Mesothelial cell of epicardium (in vitro differentiated cells): ENCODE data around the gene HCN2. TPM values are rescaled to one million over a fixed set of nuclear protein-coding genes. Genes with fewer than 3 reads are reported as not detected.

Source experiments
- DNase-seq, 2 experiments: peaks; one replicate each; pipeline ENCODE4 v3.0.0; 2021; ENCODE audit warnings: low spot score in 2 of 2; ENCODE audit not compliant: unreplicated experiment in 2 of 2
- H3K27ac Mint-ChIP-seq: 2 replicates; pipeline ENCODE4 v1.8.0; 2021; ENCODE audit warnings: mixed read lengths
- H3K27me3 Mint-ChIP-seq: 2 replicates; pipeline ENCODE4 v1.8.0; 2021; ENCODE audit warnings: low read depth, mixed read lengths
- H3K36me3 Mint-ChIP-seq: 2 replicates; pipeline ENCODE4 v1.8.0; 2021; ENCODE audit warnings: mixed read lengths
- H3K4me1 Mint-ChIP-seq: 2 replicates; pipeline ENCODE4 v1.8.0; 2021; ENCODE audit warnings: mixed read lengths
- H3K4me3 Mint-ChIP-seq: 2 replicates; pipeline ENCODE4 v1.8.0; 2021; ENCODE audit warnings: mild to moderate bottlenecking, moderate library complexity, mixed read lengths
- H3K9me3 Mint-ChIP-seq: 2 replicates; pipeline ENCODE4 v1.8.0; 2021; ENCODE audit warnings: mixed read lengths
- CTCF ChIP-seq: fragments of 200-600 bp; sonication (generic); IDR thresholded peaks from one replicate; pipeline ENCODE4 v1.5.0; 2021; ENCODE audit warnings: antibody characterized with exemption; ENCODE audit not compliant: unreplicated experiment
- total RNA-seq: library from RNA; stranded (reverse); gene quantifications from 3 replicates; pipeline ENCODE4 v1.2.1, GENCODE V29; 2021

Gene HCN2
- total RNA-seq, 1 donor from 2014 or later: 1.5 TPM

- no peaks in the 10 kb centered on the region for H3K4me1 Mint-ChIP-seq
- peaks cover 2% of the 10 kb centered on the region for H3K36me3 Mint-ChIP-seq
- no peak overlapping the region for H3K4me3 Mint-ChIP-seq
- no peaks in the 10 kb centered on the region for H3K27me3 Mint-ChIP-seq
- H3K27ac Mint-ChIP-seq: no peak overlapping the region
- no peak for TF ChIP-seq CTCF
- no peaks in the 10 kb centered on the region for H3K9me3 Mint-ChIP-seq
- DNase-seq: no peak
Measured at GRCh38 chr19:652467-653389, 63.0 kb downstream of the HCN2 start.

- no peak for TF ChIP-seq CTCF
- no peaks in the 10 kb centered on the region for H3K9me3 Mint-ChIP-seq
Measured at GRCh38 chr19:653425-653824, 63.7 kb downstream of the HCN2 start.

GRCh38 chr19:655691-656090 is 66.0 kb downstream of the HCN2 start:
- H3K36me3 Mint-ChIP-seq: no peaks in the 10 kb centered on the region
- H3K9me3 Mint-ChIP-seq: no peaks in the 10 kb centered on the region
- no peak overlapping the region for H3K27ac Mint-ChIP-seq
- no peak overlapping the region for H3K4me3 Mint-ChIP-seq
- H3K4me1 Mint-ChIP-seq: peaks cover 6% of the 10 kb centered on the region
- DNase-seq: no peak
- no peak for TF ChIP-seq CTCF
- H3K27me3 Mint-ChIP-seq: no peaks in the 10 kb centered on the region

More at GRCh38 chr19:653425-653824, 63.7 kb downstream of the HCN2 start:
- H3K27ac Mint-ChIP-seq: no peak overlapping the region
- no peaks in the 10 kb centered on the region for H3K4me1 Mint-ChIP-seq
- H3K36me3 Mint-ChIP-seq: no peaks in the 10 kb centered on the region
- H3K27me3 Mint-ChIP-seq: no peaks in the 10 kb centered on the region
- no peak for DNase-seq
- no peak overlapping the region for H3K4me3 Mint-ChIP-seq

- no peak overlapping the region for H3K27ac Mint-ChIP-seq
- no peak overlapping the region for H3K4me3 Mint-ChIP-seq
- no peaks in the 10 kb centered on the region for H3K27me3 Mint-ChIP-seq
- H3K4me1 Mint-ChIP-seq: peaks cover 18% of the 10 kb centered on the region
- H3K9me3 Mint-ChIP-seq: no peaks in the 10 kb centered on the region
- TF ChIP-seq CTCF: no peak
- DNase-seq: no peak
- H3K36me3 Mint-ChIP-seq: no peaks in the 10 kb centered on the region
Measured at GRCh38 chr19:656751-657559, 67.3 kb downstream of the HCN2 start.

- no peaks in the 10 kb centered on the region for H3K27me3 Mint-ChIP-seq
- no peak overlapping the region for H3K27ac Mint-ChIP-seq
- DNase-seq: no peak
- TF ChIP-seq CTCF: no peak
- H3K4me1 Mint-ChIP-seq: peaks cover 20% of the 10 kb centered on the region
- H3K36me3 Mint-ChIP-seq: no peaks in the 10 kb centered on the region
- H3K9me3 Mint-ChIP-seq: no peaks in the 10 kb centered on the region
- H3K4me3 Mint-ChIP-seq: no peak overlapping the region
Measured at GRCh38 chr19:657611-658010, 67.9 kb downstream of the HCN2 start.
